ENCODE data around the gene MID1. TPM values are rescaled to one million over a fixed set of nuclear protein-coding genes. Genes with fewer than 3 reads are reported as not detected.

MID1 gene
- total RNA-seq, 5 donors from 2014 or later (not counting 1 experiment from before 2014, with no cell fraction given), result 0.09 to 0.29 (median 0.10) TPM; not detected in 2

DNA sequence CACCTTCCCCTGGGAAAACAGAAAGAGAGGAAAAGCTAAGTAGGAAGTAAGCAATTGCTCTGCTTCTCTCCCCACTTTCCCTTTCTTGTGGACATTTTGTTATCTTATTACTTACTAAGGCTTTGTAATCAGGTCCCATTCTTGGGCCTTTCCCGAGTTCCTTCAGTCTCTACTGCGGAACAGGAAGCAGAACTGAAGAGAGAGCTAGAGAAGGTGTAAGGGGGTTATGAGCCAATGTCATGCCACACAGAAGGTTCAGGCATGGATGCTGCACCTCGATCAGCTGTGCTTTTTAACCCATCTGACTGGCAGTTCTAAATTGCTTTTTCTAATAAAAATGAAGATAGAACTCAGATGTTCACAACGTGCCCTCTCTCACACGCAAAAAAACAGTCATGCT is 83.6 kb downstream of the MID1 start:
- H3K27ac ChIP-seq (ENCODE audit: low read length), result no peak overlapping the region
- H3K36me3 Mint-ChIP-seq, result no peaks in the 10 kb centered on the region
- no CpG with 5 or more reads among the region's 5 CpGs for WGBS (ENCODE audit: insufficient coverage)
- H3K9me3 ChIP-seq, result no peaks in the 10 kb centered on the region
- ChIA-PET POLR2A (no interaction called here), CTCF (no interaction called here)
- ATAC-seq (replicated peaks in 1 of 4), result no peak
- H3K4me1 ChIP-seq (ENCODE audit: control insufficient read depth in 1 of 2, extremely low read depth in 1 of 2, insufficient read depth in 2 of 2, low read length in 2 of 2), result no peaks in the 10 kb centered on the region
- DNase-seq, result no peak
- H3K4me3 ChIP-seq (ENCODE audit: control insufficient read depth in 1 of 2, extremely low read depth in 1 of 2, low read length in 1 of 2), result no peak overlapping the region
- H3K27ac Mint-ChIP-seq, result no peak overlapping the region
- peaks cover 0 to 6% of the 10 kb centered on the region in 2 donors for H3K27me3 Mint-ChIP-seq
- no peaks in the 10 kb centered on the region for H3K36me3 ChIP-seq (ENCODE audit: control insufficient read depth in 2 of 2, extremely low read depth in 1 of 2, insufficient read depth in 1 of 2, low read length in 1 of 2)
- no peaks in the 10 kb centered on the region for H3K9me3 Mint-ChIP-seq
- H3K27me3 ChIP-seq (replicated peaks in 1 of 2; ENCODE audit: control insufficient read depth in 2 of 2, extremely low read depth in 1 of 2, insufficient read depth in 2 of 2, low read length in 1 of 2), result no peaks in the 10 kb centered on the region
- no peak overlapping the region for H3K4me3 Mint-ChIP-seq
- H3K4me1 Mint-ChIP-seq, result no peaks in the 10 kb centered on the region

DNA sequence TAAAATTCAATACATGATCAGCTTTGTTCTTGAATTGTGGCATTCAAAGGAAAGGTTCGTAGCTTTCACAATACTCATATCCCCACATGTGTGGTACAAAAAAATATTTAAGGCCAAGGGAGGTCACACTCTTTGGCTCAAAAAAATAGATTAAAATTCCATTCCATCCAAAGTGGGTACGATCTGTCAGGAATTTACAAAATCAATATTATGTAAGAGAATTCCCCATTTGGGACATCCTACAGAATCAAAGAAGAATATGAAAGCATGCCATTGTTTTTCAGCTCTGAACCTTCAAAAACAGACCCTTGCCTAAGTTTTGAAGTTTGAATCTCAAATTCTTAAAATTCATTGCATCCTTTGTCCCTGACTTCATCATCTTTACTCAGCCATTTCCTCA is 85.8 kb downstream of the MID1 start:
- Histone ChIP-seq H3K36me3 (ENCODE audit: control insufficient read depth in 2 of 2, extremely low read depth in 1 of 2, insufficient read depth in 1 of 2, low read length in 1 of 2) (no peaks in the 10 kb centered on the region), H3K4me3 (ENCODE audit: control insufficient read depth in 1 of 2, extremely low read depth in 1 of 2, low read length in 1 of 2) (no peak overlapping the region), H3K9me3 (no peaks in the 10 kb centered on the region), H3K4me1 (ENCODE audit: control insufficient read depth in 1 of 2, extremely low read depth in 1 of 2, insufficient read depth in 2 of 2, low read length in 2 of 2) (no peaks in the 10 kb centered on the region), H3K27ac (ENCODE audit: low read length) (no peak overlapping the region), H3K27me3 (replicated peaks in 1 of 2; ENCODE audit: control insufficient read depth in 2 of 2, extremely low read depth in 1 of 2, insufficient read depth in 2 of 2, low read length in 1 of 2) (no peaks in the 10 kb centered on the region)
- CTCF ChIA-PET, result no interaction called here
- Mint-ChIP-seq H3K9me3 (no peaks in the 10 kb centered on the region), H3K4me3 (no peak overlapping the region), H3K27me3 (peaks cover 0 to 6% of the 10 kb centered on the region in 2 donors), H3K27ac (no peak overlapping the region), H3K36me3 (no peaks in the 10 kb centered on the region), H3K4me1 (no peaks in the 10 kb centered on the region)
- ATAC-seq (replicated peaks in 1 of 4) (no peak), DNase-seq (no peak)
- WGBS (ENCODE audit: insufficient coverage), result no CpG with 5 or more reads among the region's 2 CpGs
- POLR2A ChIA-PET, result no interaction called here

DNA sequence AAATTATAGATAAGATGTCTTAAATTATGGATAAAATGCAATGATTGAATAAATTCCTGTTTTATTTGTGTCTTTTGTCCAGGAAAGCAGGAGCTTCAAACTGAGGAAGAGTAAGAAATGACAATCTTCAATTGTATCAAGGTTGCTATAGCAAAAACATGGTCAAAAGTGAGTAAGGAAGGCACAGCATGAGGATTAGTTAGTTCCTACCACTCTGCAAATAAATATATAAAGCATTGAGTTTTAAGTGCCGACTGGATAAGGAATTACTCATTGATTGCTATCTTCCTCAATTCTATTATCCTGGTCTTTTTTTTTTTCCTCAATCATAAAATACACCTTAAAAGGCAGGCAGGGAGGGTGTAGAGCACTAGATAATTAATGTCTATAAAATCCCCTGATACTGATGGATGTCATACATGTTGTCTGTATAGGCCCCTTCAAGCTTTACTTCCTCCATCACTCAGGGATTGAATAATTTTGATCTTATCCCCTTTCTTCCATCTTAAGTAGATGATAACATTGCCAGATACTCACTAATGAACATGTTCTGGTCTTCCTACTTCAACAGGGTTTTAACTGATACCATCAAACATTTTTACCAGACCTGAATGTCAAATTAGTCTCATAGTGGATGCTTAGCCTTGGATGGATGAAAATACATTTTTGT is 86.6 kb downstream of the MID1 start:
- Histone ChIP-seq H3K9me3 (no peaks in the 10 kb centered on the region), H3K27me3 (replicated peaks in 1 of 2; ENCODE audit: control insufficient read depth in 2 of 2, extremely low read depth in 1 of 2, insufficient read depth in 2 of 2, low read length in 1 of 2) (no peaks in the 10 kb centered on the region), H3K36me3 (ENCODE audit: control insufficient read depth in 2 of 2, extremely low read depth in 1 of 2, insufficient read depth in 1 of 2, low read length in 1 of 2) (no peaks in the 10 kb centered on the region), H3K4me1 (ENCODE audit: control insufficient read depth in 1 of 2, extremely low read depth in 1 of 2, insufficient read depth in 2 of 2, low read length in 2 of 2) (no peaks in the 10 kb centered on the region), H3K4me3 (ENCODE audit: control insufficient read depth in 1 of 2, extremely low read depth in 1 of 2, low read length in 1 of 2) (no peak overlapping the region), H3K27ac (ENCODE audit: low read length) (no peak overlapping the region)
- no peak for ATAC-seq (replicated peaks in 1 of 4)
- Mint-ChIP-seq H3K27me3 (peaks cover 0 to 6% of the 10 kb centered on the region in 2 donors), H3K4me3 (no peak overlapping the region), H3K9me3 (no peaks in the 10 kb centered on the region), H3K36me3 (no peaks in the 10 kb centered on the region), H3K27ac (no peak overlapping the region), H3K4me1 (no peaks in the 10 kb centered on the region)
- DNase-seq, result no peak
- WGBS (ENCODE audit: insufficient coverage), result no CpG with 5 or more reads among the region's 1 CpG
- CTCF ChIA-PET, result no interaction called here
- POLR2A ChIA-PET, result no interaction called here

DNA sequence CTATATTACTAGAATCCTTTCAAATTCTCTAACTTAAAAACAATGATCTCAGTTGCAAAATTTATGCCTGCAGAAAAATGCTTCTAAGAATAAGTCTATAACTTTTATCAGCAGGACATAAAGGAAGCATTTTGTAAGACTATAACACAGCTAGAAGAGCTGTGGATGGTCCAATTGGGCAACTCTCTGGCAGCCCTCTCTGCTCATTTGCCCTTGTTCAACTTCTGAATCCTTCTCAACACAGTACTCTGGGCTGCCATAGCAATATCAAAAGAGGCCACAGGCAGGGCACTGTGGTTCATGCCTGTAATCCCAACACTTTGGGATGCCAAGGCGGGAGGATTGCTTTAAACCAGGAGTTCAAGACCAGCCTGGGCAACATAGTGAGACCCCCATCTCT is 88.5 kb downstream of the MID1 start:
- ATAC-seq (replicated peaks in 1 of 4) (no peak), DNase-seq (no peak)
- H3K4me1 Mint-ChIP-seq, result no peaks in the 10 kb centered on the region
- H3K4me1 ChIP-seq (ENCODE audit: control insufficient read depth in 1 of 2, extremely low read depth in 1 of 2, insufficient read depth in 2 of 2, low read length in 2 of 2), result no peaks in the 10 kb centered on the region
- no peaks in the 10 kb centered on the region for H3K9me3 Mint-ChIP-seq
- no peak overlapping the region for H3K4me3 Mint-ChIP-seq
- H3K27me3 Mint-ChIP-seq, result peaks cover 0 to 9% of the 10 kb centered on the region in 2 donors
- POLR2A ChIA-PET, result no interaction called here
- H3K27me3 ChIP-seq (replicated peaks in 1 of 2; ENCODE audit: control insufficient read depth in 2 of 2, extremely low read depth in 1 of 2, insufficient read depth in 2 of 2, low read length in 1 of 2), result no peaks in the 10 kb centered on the region
- no peaks in the 10 kb centered on the region for H3K36me3 ChIP-seq (ENCODE audit: control insufficient read depth in 2 of 2, extremely low read depth in 1 of 2, insufficient read depth in 1 of 2, low read length in 1 of 2)
- CTCF ChIA-PET, result no interaction called here
- no peaks in the 10 kb centered on the region for H3K9me3 ChIP-seq
- H3K36me3 Mint-ChIP-seq, result no peaks in the 10 kb centered on the region
- no peak overlapping the region for H3K27ac Mint-ChIP-seq
- H3K4me3 ChIP-seq (ENCODE audit: control insufficient read depth in 1 of 2, extremely low read depth in 1 of 2, low read length in 1 of 2), result no peak overlapping the region
- no CpG with 5 or more reads among the region's 1 CpG for WGBS (ENCODE audit: insufficient coverage)
- no peak overlapping the region for H3K27ac ChIP-seq (ENCODE audit: low read length)

DNA sequence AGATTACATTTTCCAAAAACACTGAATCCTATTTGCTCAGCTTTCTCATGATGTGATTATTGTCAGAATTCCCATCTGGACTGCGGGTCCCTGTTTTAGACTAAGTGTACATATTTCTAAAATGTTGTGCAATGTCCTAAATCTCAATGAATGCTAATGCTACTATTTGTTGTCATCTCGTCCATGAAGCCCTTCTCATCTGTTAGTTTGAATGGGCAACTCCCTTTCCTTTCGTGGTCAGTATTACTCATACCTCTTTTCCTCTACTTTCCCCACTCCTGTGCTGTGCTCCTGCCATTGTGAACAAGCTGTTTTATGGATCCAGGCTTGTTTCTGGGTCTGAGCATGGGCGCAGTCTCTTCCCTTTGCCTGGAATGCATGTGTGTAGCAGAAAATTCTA is 91.0 kb downstream of the MID1 start:
- Mint-ChIP-seq H3K4me3 (no peak overlapping the region), H3K27ac (no peak overlapping the region), H3K36me3 (no peaks in the 10 kb centered on the region), H3K4me1 (no peaks in the 10 kb centered on the region), H3K9me3 (no peaks in the 10 kb centered on the region), H3K27me3 (peaks cover 0 to 5% of the 10 kb centered on the region in 2 donors)
- H3K27me3 ChIP-seq (replicated peaks in 1 of 2; ENCODE audit: control insufficient read depth in 2 of 2, extremely low read depth in 1 of 2, insufficient read depth in 2 of 2, low read length in 1 of 2), result no peaks in the 10 kb centered on the region
- H3K4me1 ChIP-seq (ENCODE audit: control insufficient read depth in 1 of 2, extremely low read depth in 1 of 2, insufficient read depth in 2 of 2, low read length in 2 of 2), result no peaks in the 10 kb centered on the region
- no peaks in the 10 kb centered on the region for H3K36me3 ChIP-seq (ENCODE audit: control insufficient read depth in 2 of 2, extremely low read depth in 1 of 2, insufficient read depth in 1 of 2, low read length in 1 of 2)
- no peak overlapping the region for H3K4me3 ChIP-seq (ENCODE audit: control insufficient read depth in 1 of 2, extremely low read depth in 1 of 2, low read length in 1 of 2)
- no peaks in the 10 kb centered on the region for H3K9me3 ChIP-seq
- no peak overlapping the region for H3K27ac ChIP-seq (ENCODE audit: low read length)
- no peak for ATAC-seq (replicated peaks in 1 of 4)
- no peak for DNase-seq
- POLR2A ChIA-PET, result no interaction called here
- no CpG with 5 or more reads among the region's 4 CpGs for WGBS (ENCODE audit: insufficient coverage)
- CTCF ChIA-PET, result no interaction called here

DNA sequence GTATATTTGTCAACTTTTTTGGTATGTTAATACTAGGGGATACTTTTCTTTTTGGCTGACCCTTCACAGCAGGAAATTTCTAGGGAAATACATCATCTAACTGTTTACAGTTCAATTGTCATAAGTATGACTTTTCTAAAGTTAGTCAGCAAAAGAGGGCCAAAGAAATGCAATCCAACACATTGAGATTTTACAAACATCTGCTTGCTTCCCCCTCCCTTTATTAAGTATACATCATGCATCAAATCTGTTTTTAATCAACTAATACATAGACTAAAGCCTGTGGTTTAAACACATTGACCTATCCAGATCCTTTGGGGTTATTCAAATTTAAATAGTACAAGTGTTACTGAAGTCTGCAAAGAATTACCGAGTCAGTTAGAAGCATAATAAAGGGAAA is 93.9 kb downstream of the MID1 start:
- POLR2A ChIA-PET, result no interaction called here
- H3K9me3 Mint-ChIP-seq, result no peaks in the 10 kb centered on the region
- H3K4me1 Mint-ChIP-seq, result no peaks in the 10 kb centered on the region
- DNase-seq (no peak), ATAC-seq (replicated peaks in 1 of 4) (no peak)
- Histone ChIP-seq H3K27me3 (replicated peaks in 1 of 2; ENCODE audit: control insufficient read depth in 2 of 2, extremely low read depth in 1 of 2, insufficient read depth in 2 of 2, low read length in 1 of 2) (no peaks in the 10 kb centered on the region), H3K4me1 (ENCODE audit: control insufficient read depth in 1 of 2, extremely low read depth in 1 of 2, insufficient read depth in 2 of 2, low read length in 2 of 2) (no peaks in the 10 kb centered on the region), H3K4me3 (ENCODE audit: control insufficient read depth in 1 of 2, extremely low read depth in 1 of 2, low read length in 1 of 2) (no peak overlapping the region), H3K27ac (ENCODE audit: low read length) (no peak overlapping the region), H3K36me3 (ENCODE audit: control insufficient read depth in 2 of 2, extremely low read depth in 1 of 2, insufficient read depth in 1 of 2, low read length in 1 of 2) (no peaks in the 10 kb centered on the region), H3K9me3 (no peaks in the 10 kb centered on the region)
- peaks cover 0 to 5% of the 10 kb centered on the region in 2 donors for H3K27me3 Mint-ChIP-seq
- CTCF ChIA-PET, result no interaction called here
- no peak overlapping the region for H3K27ac Mint-ChIP-seq
- H3K4me3 Mint-ChIP-seq, result no peak overlapping the region
- no CpG with 5 or more reads among the region's 1 CpG for WGBS (ENCODE audit: insufficient coverage)
- H3K36me3 Mint-ChIP-seq, result no peaks in the 10 kb centered on the region
